Thyroid gland (tissue), 4 donors: Measurements from ENCODE around the gene CALD1. TPM values are rescaled to one million over a fixed set of nuclear protein-coding genes. Genes with fewer than 3 reads are reported as not detected.

Source experiments
- DNase-seq, 2 donors: peaks; one replicate each; pipeline ENCODE4 v3.0.0-alpha.2; 2019
- H3K27ac ChIP-seq, 3 donors: fragments of 200-600 bp; sonication (generic); 1 replicate in 2 of 3; 2 replicates in 1 of 3; pipeline ENCODE4 v1.5.1; 2016 to 2019; ENCODE audit warnings: mild to moderate bottlenecking in 1 of 3, moderate library complexity in 1 of 3
- H3K27me3 ChIP-seq: fragments of 200-600 bp; sonication (generic); one replicate; pipeline ENCODE4 v1.5.1; 2019
- H3K36me3 ChIP-seq, 2 donors: fragments of 200-600 bp; sonication (generic); one replicate each; pipeline ENCODE4 v1.5.1; 2016 to 2019
- H3K4me1 ChIP-seq, 2 donors: fragments of 200-600 bp; sonication (generic); one replicate each; pipeline ENCODE4 v1.5.1; 2017 to 2019
- H3K4me3 ChIP-seq, 3 donors: fragments of 200-600 bp; sonication (generic); replicated peaks in 1 of 3; 1 replicate in 2 of 3; 2 replicates in 1 of 3; pipeline ENCODE4 v1.5.1; 2016; ENCODE audit warnings: mild to moderate bottlenecking in 1 of 3
- H3K9me3 ChIP-seq: fragments of 200-600 bp; sonication (generic); one replicate; pipeline ENCODE4 v1.5.1; 2017
- CTCF ChIP-seq, 6 experiments: fragments of 200-600 bp in 3 of 6; fragments of 450-650 bp in 3 of 6; sonication (generic) in 3 of 6; IDR thresholded peaks; one replicate each; pipeline ENCODE4 v1.5.1; 2016 to 2019; ENCODE audit warnings: antibody characterized with exemption in 6 of 6, mild to moderate bottlenecking in 2 of 6, inconsistent platforms in 1 of 6, moderate library complexity in 1 of 6
- POLR2A ChIP-seq, 2 donors: fragments of 450-650 bp; IDR thresholded peaks; one replicate each; pipeline ENCODE4 v1.6.1; 2017; ENCODE audit warnings: antibody characterized with exemption in 2 of 2, mild to moderate bottlenecking in 2 of 2, moderate library complexity in 1 of 2
- WGBS, 2 donors: methylation state at CpG; one replicate each; pipeline ENCODE4 v1.1.5; 2017; 5-methylcytosine and 5-hydroxymethylcytosine counted together
- intact Hi-C: fragments of 100-400 bp; cut with DNase I; formaldehyde crosslinking; loops from one replicate; pipeline ENCODE4 v1.15.1; 2023
- total RNA-seq, 4 donors: library from RNA; depleted of rRNA; stranded (reverse); fragments of >200 nt; gene quantifications; one replicate each; pipeline ENCODE4 v1.2.3, GENCODE V29; 2016

Gene CALD1
- total RNA-seq, 4 donors from 2014 or later, result 141 to 223 (median 169) TPM

GRCh38 chr7:134819401-134819800 lies 40.0 kb downstream of the CALD1 start:
- Histone ChIP-seq H3K27ac (no peak overlapping the region), H3K36me3 (no peaks in the 10 kb centered on the region), H3K27me3 (no peaks in the 10 kb centered on the region), H3K9me3 (no peaks in the 10 kb centered on the region), H3K4me1 (no peaks in the 10 kb centered on the region), H3K4me3 (no peak overlapping the region)
- no peak for TF ChIP-seq POLR2A (IDR thresholded peaks at IDR 0.05)
- TF ChIP-seq CTCF (IDR thresholded peaks at IDR 0.05), result no peak
- DNase-seq, result no peak
- intact Hi-C loops, result no loop called here
- WGBS, 2 donors, result 95 to 100% methylated on average over 4 of the region's 4 CpGs

GRCh38 chr7:134820295-134820694 lies 40.9 kb downstream of the CALD1 start:
- Histone ChIP-seq H3K9me3 (no peaks in the 10 kb centered on the region), H3K4me3 (no peak overlapping the region), H3K4me1 (no peaks in the 10 kb centered on the region), H3K27ac (no peak overlapping the region), H3K27me3 (no peaks in the 10 kb centered on the region), H3K36me3 (no peaks in the 10 kb centered on the region)
- 86 to 87% methylated on average over 2 of the region's 2 CpGs for whole genome bisulfite sequencing, 2 donors
- TF ChIP-seq CTCF (IDR thresholded peaks at IDR 0.05) (no peak), POLR2A (IDR thresholded peaks at IDR 0.05) (no peak)
- intact Hi-C loops, result no loop called here
- no peak for DNase-seq

GRCh38 chr7:134820778-134821177 lies 41.3 kb downstream of the CALD1 start:
- Histone ChIP-seq H3K27me3 (no peaks in the 10 kb centered on the region), H3K36me3 (no peaks in the 10 kb centered on the region), H3K4me1 (no peaks in the 10 kb centered on the region), H3K9me3 (no peaks in the 10 kb centered on the region), H3K4me3 (no peak overlapping the region), H3K27ac (no peak overlapping the region)
- 88 to 92% methylated on average over 3 of the region's 3 CpGs for WGBS, 2 donors
- DNase-seq, result no peak
- intact Hi-C loops, result no loop called here
- TF ChIP-seq POLR2A (IDR thresholded peaks at IDR 0.05) (no peak), CTCF (IDR thresholded peaks at IDR 0.05) (no peak)

- Histone ChIP-seq H3K4me3 (no peak overlapping the region), H3K27ac (no peak overlapping the region), H3K9me3 (no peaks in the 10 kb centered on the region), H3K27me3 (no peaks in the 10 kb centered on the region), H3K4me1 (peaks cover 2 to 10% of the 10 kb centered on the region in 2 donors), H3K36me3 (no peaks in the 10 kb centered on the region)
- no peak for TF ChIP-seq CTCF (IDR thresholded peaks at IDR 0.05)
- no peak for TF ChIP-seq POLR2A (IDR thresholded peaks at IDR 0.05)
- intact Hi-C loops, result no loop called here
- DNase-seq, result no peak
- 89 to 92% methylated on average over 1 of the region's 1 CpG for WGBS, 2 donors
These were observed 44.0 kb downstream of the CALD1 start for GRCh38 chr7:134823400-134823799.

GRCh38 chr7:134825666-134826065 lies 46.2 kb downstream of the CALD1 start:
- peaks cover 6 to 14% of the 10 kb centered on the region in 2 donors for H3K4me1 ChIP-seq
- TF ChIP-seq CTCF (IDR thresholded peaks at IDR 0.05) (no peak), POLR2A (IDR thresholded peaks at IDR 0.05) (no peak)
- no peak overlapping the region for H3K4me3 ChIP-seq
- no peak for DNase-seq
- no peaks in the 10 kb centered on the region for H3K36me3 ChIP-seq
- no peaks in the 10 kb centered on the region for H3K27me3 ChIP-seq
- H3K27ac ChIP-seq, result no peak overlapping the region
- intact Hi-C loops, result no loop called here
- WGBS, 2 donors, result 85 to 96% methylated on average over 1 of the region's 1 CpG
- H3K9me3 ChIP-seq, result no peaks in the 10 kb centered on the region
